MV-4-11 (cell line): Measurements from ENCODE around the gene NT5DC3.

Experiments used
- DNase-seq: peaks from one replicate; lab custom pipeline; 2025; lab: John Stamatoyannopoulos, UW

The NT5DC3 gene

DNA sequence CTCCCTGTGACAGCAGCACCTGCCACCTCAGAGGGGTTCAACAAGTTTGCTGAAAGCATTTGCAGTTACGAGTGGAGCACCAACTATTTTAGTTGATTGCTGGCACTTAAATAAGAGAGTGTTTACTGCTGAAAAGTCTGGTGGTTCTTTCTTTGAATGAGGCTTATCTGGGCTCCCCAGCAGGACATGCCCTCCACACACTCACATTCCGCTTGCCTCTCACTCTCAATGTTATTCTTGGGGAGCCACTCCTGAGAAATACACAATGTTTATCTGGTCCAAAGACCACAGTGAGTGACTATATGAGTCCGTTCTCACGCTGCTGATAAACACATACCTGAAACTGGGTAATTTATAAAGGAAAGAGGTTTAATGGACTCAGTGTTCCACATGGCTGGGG lies 31.9 kb downstream of the NT5DC3 start:
- no peak for DNase-seq

- DNase-seq, result no peak
These were observed 32.7 kb downstream of the NT5DC3 start for GRCh38 chr12:103808239-103808880.

DNA sequence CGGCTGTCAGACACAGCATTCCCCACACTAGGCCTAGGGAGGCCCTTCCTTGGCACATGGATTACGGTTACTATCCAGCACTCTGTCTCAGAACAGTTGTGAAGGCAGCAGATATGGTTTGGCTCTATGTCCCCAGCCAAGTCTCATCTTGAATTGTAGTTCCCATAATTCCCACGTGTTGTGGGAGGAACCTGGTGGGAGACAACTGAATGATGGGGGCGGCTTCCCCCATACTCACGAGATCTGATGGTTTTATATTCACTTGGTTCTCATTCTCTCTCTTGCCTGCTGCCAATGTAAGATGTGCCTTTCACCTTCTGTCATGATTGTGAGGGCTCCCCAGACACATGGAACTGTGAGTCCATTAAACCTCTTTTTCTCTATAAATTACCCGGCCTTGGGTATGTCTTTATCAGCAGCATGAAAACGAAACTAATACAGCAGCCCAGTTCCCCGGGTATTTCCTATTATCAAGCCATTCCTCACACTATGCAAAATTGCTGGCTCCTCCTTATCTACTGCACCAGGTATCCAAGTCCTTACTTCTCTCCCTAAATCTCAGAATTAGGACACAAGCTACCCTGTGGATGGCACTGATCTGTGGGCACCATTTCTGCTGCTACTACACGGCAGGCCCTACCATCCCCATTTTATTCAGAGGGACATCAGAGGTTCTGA lies 33.3 kb downstream of the NT5DC3 start:
- DNase-seq, result no peak

GRCh38 chr12:103806803-103807202 lies 34.2 kb downstream of the NT5DC3 start:
- DNase-seq, result peak; percentile 92

- no peak for DNase-seq
These were observed 35.2 kb downstream of the NT5DC3 start for GRCh38 chr12:103805655-103806360.

GRCh38 chr12:103803847-103804246 lies 37.2 kb downstream of the NT5DC3 start:
- no peak for DNase-seq

DNA sequence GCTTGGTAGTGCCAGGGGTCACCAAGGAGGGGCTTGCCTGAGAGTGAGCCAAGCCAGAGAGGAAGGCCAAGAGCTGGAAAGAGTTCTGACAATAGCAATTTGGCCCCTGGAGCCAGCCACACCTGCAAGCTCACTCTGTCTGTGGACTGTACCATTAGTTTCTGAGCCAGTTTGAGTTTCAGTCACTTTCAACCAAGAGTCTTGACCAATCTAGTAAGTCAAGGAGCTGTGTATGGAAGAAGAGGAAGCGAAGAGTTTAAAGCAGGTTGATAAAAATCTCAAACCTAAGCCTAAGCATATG lies 38.5 kb downstream of the NT5DC3 start:
- peak; percentile 35 for DNase-seq

DNA sequence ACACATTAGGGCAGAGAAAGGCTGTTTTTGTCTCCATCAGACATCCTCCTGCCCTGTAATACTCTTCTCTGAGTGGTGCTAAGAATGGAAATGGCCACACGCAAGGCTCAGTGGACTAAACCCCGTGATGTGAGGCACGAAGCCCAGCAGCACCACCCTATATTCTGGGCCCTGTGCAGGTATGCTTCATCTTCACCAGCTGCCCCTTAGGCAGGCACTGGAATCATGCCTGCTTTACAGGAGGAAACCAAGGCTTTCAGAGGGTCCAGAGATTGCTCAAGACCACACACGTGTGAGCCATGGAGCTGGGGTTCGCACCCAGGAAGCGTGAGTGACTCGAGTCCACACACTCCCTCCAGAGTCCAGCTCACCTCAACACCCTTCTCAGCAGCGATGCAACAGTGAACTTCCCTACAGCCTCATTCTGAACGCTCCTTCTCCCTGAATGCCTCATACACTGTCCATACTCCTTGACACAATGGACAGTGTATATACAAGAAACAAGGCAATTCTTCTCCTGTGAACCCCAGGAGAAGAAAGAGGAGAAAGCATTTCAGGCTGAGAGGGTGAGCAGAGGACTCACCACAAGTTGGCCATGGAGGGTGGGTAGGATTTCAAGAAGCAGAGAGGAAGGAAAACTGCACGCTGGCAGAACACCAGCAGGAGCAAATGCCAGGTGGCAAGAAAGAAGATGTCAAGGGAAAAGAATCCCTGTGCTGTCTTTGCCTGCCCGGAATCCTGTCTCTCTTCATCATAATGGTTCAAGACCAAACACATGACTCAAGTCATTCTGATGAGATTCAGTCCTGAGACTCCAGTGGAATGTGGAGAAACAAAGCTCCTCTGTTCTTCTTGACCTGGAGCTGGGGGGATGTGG lies 39.1 kb downstream of the NT5DC3 start:
- peak; percentile 35 for DNase-seq

- DNase-seq, result peak; percentile 74
These were observed 40.9 kb downstream of the NT5DC3 start for GRCh38 chr12:103799857-103800771.

GRCh38 chr12:103799504-103799856 lies 41.6 kb downstream of the NT5DC3 start:
- peak; percentile 64 for DNase-seq

DNA sequence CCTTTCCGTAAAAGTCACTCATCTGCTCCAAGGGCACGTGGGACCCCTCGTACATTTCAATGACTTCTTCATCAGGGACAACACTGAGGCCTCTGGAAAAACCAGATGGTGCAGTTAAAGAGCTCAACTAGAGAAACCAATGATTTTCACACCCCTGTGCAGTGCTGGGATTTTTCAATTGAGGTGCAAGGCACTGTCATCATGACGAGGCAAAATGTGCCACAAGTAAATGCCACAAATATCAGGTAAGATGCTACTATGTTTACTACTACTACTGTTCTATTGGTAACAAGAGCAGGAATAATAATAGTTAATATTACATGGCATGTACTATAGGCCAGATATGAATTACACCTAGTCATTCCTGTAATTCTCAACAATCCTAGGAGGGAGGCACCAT lies 42.4 kb downstream of the NT5DC3 start:
- no peak for DNase-seq

- no peak for DNase-seq
These were observed 46.5 kb downstream of the NT5DC3 start for GRCh38 chr12:103794309-103795213.

GRCh38 chr12:103793512-103794045 lies 47.5 kb downstream of the NT5DC3 start:
- no peak for DNase-seq

DNA sequence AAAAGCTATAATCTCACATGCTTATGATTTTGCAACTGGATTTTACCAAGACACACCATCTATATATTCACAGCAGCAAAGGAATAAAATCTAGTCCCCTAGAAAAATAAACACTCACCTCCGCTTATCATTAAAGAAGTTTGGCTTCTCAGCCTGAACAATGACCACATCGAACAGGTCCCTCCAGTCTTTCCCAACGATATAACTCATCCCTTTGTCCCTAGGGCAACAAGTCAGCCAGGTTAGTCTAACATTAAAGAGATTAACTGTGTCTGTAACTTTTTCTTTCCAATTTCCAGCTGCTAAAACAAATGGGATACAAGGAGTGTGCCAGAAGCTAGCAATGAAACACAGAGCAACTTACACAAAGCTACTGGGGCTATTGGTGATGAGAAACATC lies 48.0 kb downstream of the NT5DC3 start:
- DNase-seq, result no peak

DNA sequence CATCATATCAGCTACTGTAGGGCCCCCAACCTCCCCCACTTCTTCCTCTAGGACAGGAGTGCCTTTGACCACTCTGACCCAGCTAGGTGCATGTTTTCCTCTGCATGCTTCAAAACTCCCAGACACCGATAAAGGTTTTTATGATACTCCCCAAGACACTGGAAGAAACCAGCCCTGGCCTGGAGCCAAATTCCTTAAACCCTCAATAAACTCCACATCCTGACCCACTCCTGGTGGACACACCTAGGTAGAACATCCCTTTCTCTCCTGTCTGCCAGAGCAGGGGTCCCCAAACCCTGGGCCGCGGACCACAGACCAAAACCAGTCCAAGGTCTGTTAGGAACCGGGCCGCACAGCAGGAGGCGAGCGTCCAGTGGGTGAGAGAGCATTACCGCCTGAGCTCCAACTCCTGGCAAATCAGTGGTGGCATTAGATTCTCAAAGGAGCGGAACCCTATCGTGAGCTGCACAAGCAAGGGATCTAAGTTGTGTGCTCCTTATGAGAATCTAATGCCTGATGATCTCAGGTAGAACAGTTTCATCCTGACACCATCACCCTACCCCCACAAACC lies 49.6 kb downstream of the NT5DC3 start:
- DNase-seq, result no peak

- DNase-seq, result no peak
These were observed 54.8 kb downstream of the NT5DC3 start for GRCh38 chr12:103786201-103786600.

DNA sequence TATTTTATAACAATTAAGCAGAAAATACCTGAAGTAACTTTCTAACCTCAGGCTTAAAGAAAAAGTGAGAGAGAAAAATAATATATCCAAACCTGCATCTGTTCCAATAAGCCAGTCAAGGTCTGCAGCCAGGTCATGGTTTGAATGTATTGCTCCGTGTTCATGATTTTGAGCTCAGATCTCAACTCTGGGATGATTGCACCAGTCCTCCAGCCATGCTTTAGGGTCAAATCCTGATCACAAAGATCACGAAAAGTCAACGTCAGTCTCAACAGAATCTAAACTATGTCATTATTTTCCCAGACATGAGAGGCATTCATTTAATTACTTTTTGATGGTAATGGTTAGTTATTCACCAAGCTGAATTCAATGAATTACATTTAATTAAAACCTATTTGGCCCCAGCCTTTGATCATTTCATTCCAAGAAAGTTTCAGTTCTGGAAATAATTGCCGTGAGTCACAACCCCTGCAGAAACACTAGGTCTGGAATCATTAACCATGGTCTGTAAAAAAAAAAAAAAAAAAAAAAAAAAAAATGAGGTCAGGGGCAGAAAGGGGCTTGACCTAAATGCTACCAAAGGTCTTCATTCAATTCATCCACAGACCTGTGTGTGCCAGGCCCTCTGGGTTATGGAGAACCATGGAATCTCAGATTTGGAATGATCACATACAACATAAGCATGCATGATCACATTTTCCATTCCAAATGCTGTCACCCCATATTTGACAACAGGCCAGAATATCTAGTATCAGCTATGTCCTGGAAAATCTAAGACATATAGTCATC lies 55.6 kb downstream of the NT5DC3 start:
- no peak for DNase-seq

DNA sequence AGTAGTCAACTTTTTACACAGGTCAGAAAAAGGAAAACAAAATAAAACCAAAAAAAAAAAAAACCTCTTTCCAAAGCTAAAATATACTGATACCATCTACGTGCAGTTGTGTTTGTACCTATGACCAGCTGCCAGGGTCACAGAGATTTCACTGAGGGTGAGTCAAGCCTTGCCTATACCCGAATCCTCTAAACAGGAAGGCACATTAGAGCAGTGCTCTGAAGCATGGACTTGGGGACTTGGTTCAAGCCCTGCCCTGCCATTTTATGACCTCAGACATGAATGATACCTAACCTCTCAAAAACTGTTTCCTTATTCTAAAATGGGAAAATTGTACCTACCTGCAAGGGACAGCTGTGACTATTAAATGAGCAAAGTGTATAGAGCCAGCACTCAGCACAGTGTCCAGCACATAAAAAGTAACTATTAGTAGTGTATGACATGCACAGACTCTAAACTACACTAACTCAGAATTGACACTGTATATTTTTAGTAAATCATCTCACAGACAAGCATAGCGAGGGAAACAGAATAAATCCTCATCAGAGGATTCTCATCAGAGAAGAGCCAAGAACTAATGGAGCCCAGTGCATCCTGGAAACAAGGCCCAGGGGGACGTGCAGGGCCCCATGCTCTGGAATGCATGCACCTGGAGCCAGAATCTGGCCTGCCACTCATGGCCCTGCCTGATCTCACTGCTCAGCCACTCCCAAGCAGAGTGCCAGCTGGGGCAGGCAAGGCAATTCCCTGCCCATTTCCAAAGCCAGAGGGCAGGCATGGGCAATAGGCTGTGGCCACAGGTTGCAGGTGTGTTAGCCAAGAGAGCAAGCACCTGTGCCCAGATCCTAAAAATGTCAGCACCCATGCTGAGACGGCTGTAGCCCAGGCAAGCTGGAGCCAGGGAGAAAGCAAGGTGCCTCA lies 57.0 kb downstream of the NT5DC3 start:
- no peak for DNase-seq
